ENCODE data around the gene TBC1D1.
A peak's percentile ranks its signal among the peaks of the same experiment; 100 is the strongest.

TBC1D1 gene

DNA sequence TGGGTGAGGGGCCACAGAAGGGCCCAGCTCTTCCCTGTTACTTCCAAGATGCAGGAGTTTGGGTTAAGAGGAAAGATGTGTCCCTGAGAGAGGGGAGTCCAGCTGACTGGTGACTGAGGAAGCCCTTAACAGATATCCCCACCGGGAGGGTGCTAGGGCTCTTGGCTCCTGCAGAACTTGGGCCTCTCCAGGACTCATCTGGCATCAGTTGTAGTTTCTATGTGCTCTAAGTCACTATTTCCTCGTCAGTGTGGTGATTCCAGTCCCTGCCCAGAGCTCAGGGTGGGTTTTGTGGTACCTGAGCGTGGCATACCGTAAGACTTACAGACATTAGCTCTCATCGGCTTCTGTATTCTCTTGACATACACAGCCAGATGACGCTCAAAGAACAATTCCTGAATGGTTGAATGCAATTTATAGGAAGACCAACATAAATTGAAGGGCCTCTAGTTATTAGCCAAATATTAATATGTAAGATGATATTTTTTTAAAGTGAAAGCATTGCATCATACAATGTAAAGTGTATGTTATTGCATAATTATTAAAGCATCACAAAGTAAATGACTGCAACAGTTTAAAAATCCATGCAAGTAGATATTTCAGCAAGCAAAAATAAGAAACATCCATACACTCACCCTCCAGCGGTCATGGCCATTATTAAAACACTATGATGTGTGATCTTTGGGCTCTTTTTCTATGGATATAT, 264.9 kb downstream of the TBC1D1 start:
- no peak for DNase-seq

DNA sequence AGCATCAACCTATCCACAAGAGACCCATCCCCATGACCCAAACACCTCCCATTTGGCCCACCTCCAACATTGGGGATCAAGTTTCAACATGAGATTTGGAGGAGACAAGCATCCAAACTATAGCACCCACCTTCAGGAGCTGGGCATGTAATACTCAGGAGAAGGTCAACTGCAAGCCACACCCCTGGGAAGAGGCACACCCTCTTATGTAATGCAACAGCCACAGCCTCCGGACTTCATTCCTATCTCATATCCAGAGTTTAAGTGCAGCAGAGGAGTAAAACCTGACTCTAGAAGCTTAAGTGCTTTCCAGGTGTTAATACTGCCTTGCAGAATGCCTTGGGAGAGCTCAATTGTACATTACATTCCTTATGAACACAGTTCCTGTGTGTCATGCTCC, 266.7 kb downstream of the TBC1D1 start:
- DNase-seq = peak in 1 of 3 experiments; percentile 57

DNA sequence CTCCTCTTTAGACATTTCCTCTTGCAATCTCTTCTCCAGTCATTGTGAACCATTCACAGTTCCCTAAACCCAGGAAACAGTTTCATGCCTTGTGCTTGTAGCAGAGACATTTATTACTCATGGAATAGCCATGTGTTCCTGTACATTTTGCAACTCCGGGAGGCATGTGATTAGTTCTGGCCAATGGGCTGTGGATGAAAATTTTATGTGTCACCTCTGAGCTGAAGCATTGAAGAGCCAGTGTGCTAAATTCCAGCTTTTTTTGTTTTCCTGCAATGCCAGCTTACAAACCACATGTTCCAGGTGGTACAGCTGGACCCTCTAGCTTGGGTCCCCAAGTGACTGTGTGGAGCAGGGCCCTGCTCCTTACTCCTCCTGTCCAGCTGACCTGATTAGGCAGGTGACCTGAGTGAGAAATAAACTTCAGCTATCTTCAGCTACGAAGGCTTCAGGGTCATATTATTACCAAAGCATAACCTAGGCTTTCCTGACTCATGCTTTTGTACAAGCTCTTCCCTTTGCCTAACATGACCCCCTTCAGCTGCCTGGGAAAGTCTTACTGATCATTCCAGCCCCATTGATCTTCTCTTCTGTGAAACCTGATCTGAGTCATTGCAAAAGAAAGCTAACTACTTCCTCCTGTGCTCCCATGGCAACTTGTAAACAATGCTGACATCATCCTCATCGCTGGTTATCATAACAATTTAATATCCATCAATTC, 269.8 kb downstream of the TBC1D1 start:
- DNase-seq = peak in 2 of 3 experiments; percentile 49 to 82

DNA sequence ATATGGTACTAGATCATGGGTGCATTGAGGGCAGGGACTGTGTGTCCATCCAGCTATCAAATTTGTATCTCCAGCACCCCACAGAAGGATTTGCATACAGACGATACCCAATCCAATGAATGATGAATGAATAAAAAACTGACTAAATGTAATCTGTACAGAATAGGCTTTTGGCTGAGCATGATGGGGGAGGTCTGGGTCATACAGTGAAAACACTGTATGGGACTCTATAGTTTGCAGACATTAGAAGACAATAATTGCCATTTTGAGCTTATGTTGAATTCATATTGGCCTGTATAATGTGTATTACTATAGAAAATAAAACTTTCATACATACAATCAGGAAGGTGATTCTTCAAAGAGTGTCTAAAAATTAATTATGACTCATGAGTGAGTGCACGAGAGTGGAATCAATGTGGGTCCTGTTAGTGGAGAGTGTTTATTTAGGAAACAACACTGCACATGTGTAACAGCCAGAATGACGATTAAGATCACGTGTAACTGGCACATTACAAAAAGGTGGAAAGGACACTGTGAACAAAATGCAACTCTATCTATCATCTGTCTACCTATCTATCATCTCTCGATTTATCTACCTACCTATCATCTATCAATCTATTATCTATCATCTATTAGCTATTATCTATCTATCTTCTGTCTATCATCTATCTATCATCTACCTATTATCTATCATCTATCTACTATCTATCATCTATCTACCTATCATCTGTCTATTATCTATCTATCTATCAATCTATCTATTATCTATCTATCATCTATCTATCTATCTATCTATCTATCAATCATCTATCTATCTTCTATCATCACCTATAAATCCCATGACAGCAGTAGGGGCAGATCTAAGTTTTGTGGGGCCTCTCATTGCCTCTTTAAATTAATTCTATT, 270.6 kb downstream of the TBC1D1 start:
- DNase-seq = no peak

DNA sequence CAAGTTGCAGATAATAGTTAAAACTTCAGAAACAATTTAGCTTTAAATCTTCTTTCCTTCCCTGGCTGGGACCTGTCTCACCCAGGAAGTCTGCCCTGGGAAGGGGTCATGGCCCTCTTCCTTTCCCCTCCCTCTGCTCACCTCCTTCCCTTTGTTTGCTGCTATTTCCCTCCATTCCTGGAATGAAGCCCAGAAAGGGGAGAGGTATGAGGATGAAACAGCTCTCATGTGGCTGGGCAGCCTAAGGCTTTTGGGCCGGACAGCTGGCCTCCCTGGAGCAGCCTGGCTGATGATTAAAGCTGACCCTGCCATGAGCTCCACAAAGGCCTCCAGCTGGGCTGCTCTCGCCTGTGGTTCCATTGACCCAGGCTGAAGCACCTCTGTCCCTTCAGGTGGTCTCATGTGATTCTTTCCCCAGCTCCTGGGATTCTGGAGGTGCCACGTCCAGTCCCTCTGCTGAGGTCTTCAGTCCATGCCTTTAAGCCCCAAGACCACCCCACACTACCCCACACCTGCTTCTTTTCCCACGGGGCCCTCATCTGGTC, 271.4 kb downstream of the TBC1D1 start:
- peak in 1 of 3 experiments; percentile 7 for DNase-seq

DNA sequence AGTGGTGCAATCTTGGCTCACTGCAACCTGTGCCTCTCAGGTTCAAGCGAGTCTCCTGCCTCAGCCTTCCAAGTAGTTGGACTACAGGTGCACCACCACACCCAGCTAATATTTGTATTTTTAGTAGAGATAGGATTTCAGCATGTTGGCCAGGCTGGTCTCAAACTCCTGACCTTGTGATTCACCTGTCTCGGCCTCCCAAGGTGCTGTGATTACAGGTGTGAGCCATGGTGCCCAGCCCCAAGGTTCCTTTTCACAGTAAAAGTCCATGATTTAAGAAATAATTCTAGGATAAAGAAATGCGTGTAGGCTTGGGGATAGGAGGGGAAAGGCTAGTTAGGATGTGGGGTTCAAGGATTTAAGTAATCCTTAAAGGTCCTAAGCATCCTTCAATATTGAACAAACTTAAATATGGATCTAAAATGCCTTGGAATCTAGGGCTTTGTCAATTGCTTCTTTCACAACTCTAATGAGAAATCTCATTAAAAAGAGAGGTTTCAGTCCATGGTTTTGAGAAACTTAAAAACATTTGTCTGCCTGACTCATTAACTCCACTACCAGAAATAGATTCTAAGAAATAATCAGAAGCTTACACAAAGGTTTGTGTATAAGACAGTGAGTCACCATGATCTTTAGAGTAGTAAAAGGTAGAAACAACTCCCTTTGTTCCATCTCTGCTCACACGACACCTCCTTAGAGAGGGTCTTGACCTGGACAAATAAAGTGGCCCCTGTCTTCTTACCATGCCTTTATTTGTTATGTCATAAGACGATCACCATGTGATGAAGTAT, 272.5 kb downstream of the TBC1D1 start:
- no peak for DNase-seq

DNA sequence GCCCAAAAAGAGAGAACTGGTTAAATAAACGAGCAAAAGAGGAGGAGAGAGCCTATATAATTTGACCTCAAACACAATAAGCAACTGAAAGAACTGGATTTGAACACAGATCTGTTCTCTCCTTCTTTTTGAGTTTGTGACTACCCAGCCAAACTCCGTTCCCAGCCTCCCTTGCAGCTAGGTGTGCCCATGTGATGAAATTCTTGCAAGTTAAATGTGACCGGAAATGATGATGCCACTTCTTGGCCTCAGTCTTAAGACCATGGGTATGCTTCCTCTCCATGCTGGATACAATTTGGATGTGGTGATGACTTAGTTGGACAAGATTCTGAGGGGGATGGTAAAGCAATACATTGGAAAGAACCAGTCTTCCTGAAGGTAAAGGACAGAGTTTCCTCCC, 273.5 kb downstream of the TBC1D1 start:
- no peak for DNase-seq

DNA sequence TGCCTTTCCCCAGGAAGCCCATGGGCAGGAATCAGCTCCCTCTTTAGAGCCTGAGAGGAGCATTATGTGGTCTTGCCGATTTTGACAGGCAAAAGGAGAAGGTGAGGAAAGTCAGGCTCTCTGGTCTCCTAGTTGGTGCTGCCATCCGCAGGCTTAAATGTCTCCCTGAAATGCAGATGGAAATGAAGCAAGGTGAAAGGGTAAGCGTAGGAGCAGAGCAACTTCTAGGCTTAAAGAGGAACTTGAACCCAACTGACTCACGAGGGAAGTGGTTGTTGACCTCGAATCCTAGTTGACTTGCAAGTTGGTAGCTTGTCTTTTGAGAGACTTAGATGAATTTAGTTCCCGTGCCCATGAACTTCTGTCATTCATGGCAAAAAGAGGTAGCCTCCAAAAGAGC, 275.2 kb downstream of the TBC1D1 start:
- DNase-seq = no peak

DNA sequence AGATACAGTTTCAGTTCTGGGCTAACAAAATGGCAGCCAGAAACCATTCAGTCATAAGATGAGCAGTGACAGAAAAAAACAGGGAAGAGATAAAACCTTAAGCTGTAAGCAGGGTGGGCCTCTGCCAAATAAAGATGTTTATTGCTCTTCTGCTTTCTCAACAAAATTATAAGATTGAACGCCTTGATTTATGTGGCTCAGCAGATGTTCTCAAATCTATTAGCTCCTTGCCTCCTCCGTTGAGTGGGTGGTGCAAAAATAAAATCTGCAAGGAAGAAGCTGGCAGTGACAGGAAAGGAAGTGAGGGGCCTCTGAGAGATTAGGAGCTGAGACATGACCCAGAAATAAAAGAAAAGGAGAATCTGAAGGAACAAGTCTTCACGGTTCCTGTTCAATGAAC, 275.9 kb downstream of the TBC1D1 start:
- DNase-seq = no peak

DNA sequence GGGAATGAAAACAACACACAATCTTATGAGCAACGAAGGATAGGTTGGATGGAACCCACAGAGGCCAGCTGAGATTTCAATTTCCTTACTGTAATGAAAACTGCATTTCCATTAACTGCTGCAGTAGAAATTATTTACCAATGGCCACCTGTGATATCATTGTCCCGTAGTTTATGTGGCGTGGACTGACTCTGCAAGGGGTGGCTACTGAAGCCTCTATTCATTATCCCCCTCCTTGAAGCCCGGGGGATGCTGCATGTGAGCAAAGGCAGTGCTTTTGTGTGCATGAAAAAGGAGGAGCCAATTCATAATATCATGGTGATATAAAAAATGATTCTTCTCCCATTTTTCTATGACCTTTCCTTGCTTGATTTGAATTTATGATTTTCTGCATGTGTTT, 277.1 kb downstream of the TBC1D1 start:
- DNase-seq = no peak

DNA sequence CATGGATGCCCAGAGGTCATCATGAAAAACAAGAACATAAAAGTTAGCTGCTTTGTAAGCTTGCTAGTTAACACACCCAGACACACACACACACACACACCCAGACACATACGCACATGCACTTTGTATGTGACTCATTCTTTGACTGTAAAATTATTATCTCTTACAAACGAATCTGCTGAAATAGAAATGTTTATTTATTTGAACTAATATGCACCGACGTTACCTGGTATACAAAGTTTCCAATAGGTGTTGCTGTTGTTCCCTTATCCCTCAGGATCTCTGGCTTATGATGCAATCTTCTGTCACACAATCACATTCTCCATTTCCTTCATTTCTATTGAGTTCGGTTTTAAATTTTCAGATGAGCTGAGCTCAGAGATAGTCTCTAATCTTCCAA, 278.6 kb downstream of the TBC1D1 start:
- no peak for DNase-seq

DNA sequence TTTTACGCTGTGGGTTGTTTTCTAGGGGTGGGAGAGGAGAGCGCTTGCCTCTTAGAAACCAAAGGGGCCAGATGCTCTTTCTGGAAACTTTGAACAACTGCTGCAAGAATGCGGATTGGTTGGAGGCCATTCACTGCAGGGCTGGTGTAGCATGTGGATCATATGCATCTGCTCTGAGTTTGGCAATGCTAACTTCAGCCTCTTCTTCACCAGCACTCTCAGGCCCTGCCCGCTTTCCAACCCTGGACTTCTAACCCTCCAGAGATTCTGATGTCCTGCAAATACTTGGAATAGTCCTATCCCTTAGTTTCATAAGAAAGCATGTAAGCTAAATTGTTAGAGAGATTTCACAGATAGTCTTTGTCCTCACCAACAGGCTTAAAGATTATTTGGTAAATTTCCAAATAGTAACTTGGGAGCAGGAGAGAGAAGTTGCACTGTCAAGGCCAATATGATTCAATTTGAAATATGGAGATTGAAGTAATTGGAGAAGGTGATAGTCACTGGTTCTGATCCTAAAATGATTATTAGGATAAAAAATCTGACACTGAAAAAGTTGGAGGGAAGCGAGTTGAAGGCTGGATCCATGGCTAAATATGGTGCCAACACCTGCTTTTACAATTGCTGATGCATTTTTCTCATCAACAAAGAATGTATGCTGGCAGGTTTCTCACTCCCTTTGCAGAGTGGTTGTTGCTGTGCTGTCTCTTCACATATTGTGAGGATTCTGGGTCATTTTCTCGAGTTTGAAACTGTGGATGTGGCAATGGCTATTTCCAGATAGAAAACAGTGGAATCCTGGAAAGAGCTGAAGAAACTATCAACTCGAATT, 279.7 kb downstream of the TBC1D1 start:
- no peak for DNase-seq

DNA sequence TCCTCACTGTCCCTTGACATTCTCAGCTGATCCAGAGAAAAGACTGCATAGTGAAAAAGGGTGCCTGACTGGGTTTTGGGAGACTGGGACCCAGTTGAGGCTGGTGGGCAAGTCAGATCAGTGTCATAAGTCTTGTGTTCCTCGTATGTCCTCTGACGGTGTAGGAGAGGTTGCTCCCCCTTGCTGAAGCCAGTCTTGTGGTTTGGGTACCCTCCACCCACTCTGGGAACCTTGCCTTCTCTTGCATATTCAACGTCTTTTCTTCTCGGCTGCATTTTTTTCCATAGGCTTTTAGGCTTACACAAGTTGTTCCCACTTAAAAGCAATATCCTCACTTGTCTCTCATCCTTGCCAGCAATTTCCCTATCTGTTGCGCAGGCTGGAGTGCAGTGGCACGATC, 281.2 kb downstream of the TBC1D1 start:
- DNase-seq = no peak

DNA sequence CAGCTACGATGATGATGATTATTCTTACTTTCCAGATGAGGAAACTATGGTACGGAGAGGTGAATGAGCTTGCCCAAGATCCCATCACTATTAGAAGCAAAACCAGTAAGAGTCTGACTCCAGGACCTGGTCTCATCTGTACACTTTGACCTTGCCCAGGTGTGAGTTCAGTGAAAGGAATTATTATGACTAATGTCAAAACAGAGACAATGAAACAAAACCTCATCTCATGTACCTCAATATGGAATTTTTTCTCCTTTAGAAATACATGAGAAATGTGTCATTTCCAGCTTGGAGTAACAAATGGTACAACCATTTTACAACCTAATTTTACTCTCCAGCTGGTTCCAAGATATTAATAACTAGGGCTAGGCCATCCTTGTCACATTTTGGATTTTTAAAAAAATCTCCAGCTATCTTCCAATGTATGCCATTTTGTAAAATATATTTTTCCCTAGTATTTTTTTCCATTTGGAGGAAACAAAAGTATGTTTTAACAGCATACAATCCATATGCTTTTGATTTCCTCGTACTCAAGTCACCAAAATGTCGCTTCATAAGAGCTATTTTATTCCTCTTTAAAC, 283.1 kb downstream of the TBC1D1 start:
- DNase-seq = no peak

DNA sequence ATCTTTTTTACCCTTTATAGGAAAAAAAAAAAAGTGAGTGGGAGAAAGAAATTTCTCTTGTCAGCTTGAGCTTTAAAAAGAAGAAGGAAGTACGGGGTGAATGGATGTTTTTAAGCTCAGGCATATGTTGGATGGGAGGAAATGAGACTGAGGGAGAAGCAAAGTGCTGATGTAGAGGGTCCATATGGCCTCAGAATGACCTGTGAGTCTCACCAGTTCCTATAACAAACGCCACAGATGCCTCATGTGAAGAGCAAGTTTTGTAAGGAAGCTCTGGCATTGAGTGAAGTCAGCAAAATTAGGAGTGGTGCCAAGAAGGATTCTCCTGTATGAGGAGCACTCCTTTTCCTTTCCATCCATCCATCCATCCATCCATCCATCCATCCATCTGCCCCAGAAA, 283.9 kb downstream of the TBC1D1 start:
- DNase-seq = no peak

DNA sequence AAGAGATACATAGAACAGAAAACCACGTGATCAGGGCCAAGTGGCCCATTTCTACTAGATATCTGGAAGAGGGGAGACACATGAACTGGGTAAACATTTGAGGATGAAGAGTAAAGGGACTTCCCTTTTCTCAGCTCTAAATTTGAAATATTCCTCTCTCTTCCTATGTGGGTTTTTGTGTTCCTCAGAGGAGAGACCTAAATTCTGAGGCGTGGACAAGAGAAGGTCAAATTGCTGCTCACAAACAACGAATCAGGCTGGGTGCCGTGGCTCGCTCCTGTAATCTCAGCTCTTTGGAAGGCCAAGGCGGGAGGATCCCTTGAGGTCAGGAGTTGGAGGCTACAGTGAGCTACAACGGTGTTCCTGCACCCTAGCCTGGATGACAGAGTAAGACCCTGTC, 285.3 kb downstream of the TBC1D1 start:
- no peak for DNase-seq

DNA sequence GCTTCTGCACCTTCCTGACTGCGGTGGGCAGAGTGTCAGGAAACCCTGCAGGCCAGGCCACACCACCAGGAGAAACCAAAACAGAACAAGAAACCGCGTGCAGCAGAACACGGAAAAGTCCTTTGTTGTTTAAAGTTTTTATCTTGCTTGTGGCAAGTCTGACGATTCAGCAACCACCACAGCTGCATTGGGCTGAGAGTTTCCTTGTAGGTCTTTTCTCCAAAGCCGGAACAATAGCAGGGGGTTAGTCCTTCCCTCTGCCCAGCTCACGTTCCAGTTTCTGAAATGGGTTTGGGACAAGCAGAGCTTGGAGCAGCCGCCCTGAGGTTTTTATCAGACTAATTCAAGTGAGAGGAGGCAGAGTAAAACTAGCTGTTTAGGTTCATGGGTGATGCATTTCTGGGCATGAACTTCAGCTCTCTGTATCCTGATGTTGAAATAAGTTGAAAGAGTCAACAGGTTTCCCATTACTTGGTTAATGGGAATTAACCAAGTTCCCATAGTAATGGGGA, 286.2 kb downstream of the TBC1D1 start:
- no peak for DNase-seq

DNA sequence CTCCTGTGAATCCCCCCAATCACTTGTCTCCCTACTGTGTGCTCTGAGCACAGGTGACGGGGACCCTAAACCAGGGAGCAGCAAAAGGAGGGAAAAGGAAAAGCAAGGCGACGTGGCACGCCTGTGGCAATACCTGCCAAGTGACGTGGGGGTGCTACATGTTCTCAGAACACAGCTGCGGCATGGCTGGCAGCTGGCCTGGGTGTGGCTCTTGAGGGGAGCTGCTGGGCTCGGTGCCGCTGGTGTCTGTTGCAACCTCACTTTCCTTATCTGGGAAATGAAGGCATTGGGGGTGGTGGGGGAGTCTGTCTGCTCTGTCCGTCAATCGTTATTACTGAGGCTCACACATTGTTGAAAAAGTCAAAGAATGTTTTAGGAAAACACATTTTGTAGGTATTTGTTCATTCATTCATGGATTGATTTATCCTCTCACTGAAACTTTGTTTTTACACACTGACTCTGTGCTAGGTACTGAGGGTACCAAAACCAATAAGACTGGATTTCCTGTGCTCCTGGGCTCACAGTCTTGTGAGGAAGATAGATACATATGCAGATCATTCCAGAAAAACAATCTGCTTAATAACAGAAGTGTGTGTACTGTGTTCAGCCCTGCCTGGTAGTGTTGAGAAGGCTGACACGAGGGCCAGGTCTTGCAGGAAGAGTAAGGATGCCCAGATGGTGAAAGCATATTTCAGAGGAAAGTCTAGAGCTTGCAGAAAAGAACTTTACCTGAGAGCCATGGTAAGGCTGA, 286.9 kb downstream of the TBC1D1 start:
- DNase-seq = peak in 1 of 3 experiments; percentile 35

DNA sequence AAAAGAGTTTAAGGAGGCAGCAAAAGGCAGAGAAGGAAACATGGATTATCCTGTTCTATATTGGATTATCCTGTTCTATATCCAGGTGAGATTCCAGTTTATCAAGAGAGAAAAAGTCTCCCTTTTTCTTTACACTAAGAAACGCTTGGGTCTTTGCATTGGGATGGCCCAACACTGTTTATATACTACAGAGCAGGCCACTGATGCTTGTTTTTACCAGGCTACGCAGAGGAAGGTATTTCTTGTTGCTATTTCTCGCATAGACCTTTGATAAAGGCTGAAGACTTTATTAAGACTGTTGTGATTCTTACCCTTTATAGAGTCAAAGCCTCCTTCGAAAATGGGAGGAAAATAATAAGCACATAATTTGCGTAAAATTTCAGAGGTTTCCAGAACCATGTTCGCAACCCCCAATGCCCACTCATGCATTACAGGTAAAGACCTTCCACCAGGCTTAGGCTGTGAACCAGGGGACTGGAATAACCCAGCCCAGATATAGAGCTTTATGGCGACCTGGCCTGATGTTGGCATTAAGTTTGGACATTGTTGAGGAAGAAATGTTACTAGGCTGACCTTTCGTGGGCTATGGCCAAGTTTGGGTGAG, 287.6 kb downstream of the TBC1D1 start:
- no peak for DNase-seq

Data from NCI-H1417 (cell line).